Mesenchymal stem cell (in vitro differentiated cells and primary cell): ENCODE results near the gene NUTM2B.
"Not testable (repeated sequence)": the region's sequence is repeated elsewhere in the genome, so short reads cannot be mapped to it uniquely, and the experiment has no call there.

Experiments used
- DNase-seq: peaks from one replicate; pipeline ENCODE4 v3.0.0-alpha.2; 2013
- H2AFZ ChIP-seq: one replicate; pipeline ENCODE4 v1.6.1; 2013; ENCODE audit warnings: low read depth, mild to moderate bottlenecking, control low read depth, inconsistent platforms, low read length, moderate library complexity
- H2AK5ac ChIP-seq: 2 replicates; pipeline ENCODE4 v1.6.1; 2013; ENCODE audit warnings: low read length, moderate library complexity, mild to moderate bottlenecking, inconsistent platforms; ENCODE audit not compliant: severe bottlenecking
- H2BK120ac ChIP-seq: one replicate; pipeline ENCODE4 v1.6.1; 2013; ENCODE audit warnings: low read depth, mild to moderate bottlenecking, inconsistent platforms, low read length, moderate library complexity
- H2BK12ac ChIP-seq, 2 experiments: one replicate each; pipeline ENCODE4 v1.6.1; 2013; ENCODE audit warnings: inconsistent platforms in 2 of 2, low read length in 2 of 2, mild to moderate bottlenecking in 2 of 2, moderate library complexity in 2 of 2, control low read depth in 1 of 2
- H2BK15ac ChIP-seq: one replicate; pipeline ENCODE4 v1.6.1; 2013; ENCODE audit warnings: mild to moderate bottlenecking, low read depth, inconsistent platforms; ENCODE audit not compliant: poor library complexity, severe bottlenecking
- H2BK5ac ChIP-seq: 2 replicates; pipeline ENCODE4 v1.6.1; 2013; ENCODE audit warnings: low read depth, mild to moderate bottlenecking, low read length, control low read depth, inconsistent platforms; ENCODE audit not compliant: poor library complexity, severe bottlenecking
- H3K14ac ChIP-seq, 2 experiments: one replicate each; pipeline ENCODE4 v1.6.1; 2013; ENCODE audit warnings: inconsistent platforms in 2 of 2, low read length in 2 of 2, control low read depth in 1 of 2, mild to moderate bottlenecking in 1 of 2, moderate library complexity in 1 of 2
- H3K18ac ChIP-seq, 2 experiments: one replicate each; pipeline ENCODE4 v1.6.1; 2013; ENCODE audit warnings: inconsistent platforms in 2 of 2, low read length in 2 of 2, control low read depth in 1 of 2, low read depth in 1 of 2, mild to moderate bottlenecking in 1 of 2
- H3K23ac ChIP-seq, 2 experiments: one replicate each; pipeline ENCODE4 v1.6.1; 2013; ENCODE audit warnings: inconsistent platforms in 2 of 2, low read length in 2 of 2, mild to moderate bottlenecking in 2 of 2, moderate library complexity in 2 of 2, control low read depth in 1 of 2
- H3K27ac ChIP-seq: 2 replicates; pipeline ENCODE4 v1.5.1; 2013; ENCODE audit warnings: mild to moderate bottlenecking, moderate library complexity, low read length, control low read depth, inconsistent platforms; ENCODE audit not compliant: poor library complexity, severe bottlenecking
- H3K27me3 ChIP-seq, 2 experiments: 2 replicates each; pipeline versions ENCODE4 v1.6.1 to v1.7.0; 2013; ENCODE audit warnings: low read length in 2 of 2, mild to moderate bottlenecking in 2 of 2, moderate library complexity in 2 of 2, control low read depth in 1 of 2, inconsistent platforms in 1 of 2; ENCODE audit not compliant: control insufficient read depth in 1 of 2, insufficient read depth in 1 of 2
- H3K36me3 ChIP-seq, 2 experiments: 2 replicates each; pipeline versions ENCODE4 v1.6.1 to v1.7.0; 2013; ENCODE audit warnings: low read length in 2 of 2, control low read depth in 1 of 2, inconsistent platforms in 1 of 2, low read depth in 1 of 2, mild to moderate bottlenecking in 1 of 2; ENCODE audit not compliant: insufficient read depth in 2 of 2, control insufficient read depth in 1 of 2
- H3K4ac ChIP-seq, 2 experiments: one replicate each; pipeline ENCODE4 v1.6.1; 2013; ENCODE audit warnings: inconsistent platforms in 2 of 2, low read length in 2 of 2, mild to moderate bottlenecking in 2 of 2, moderate library complexity in 2 of 2, control low read depth in 1 of 2, low read depth in 1 of 2
- H3K4me1 ChIP-seq: 2 replicates; pipeline ENCODE4 v1.6.1; 2013; ENCODE audit warnings: low read depth, low read length, control low read depth; ENCODE audit not compliant: control insufficient read depth, insufficient read depth
- H3K4me2 ChIP-seq: 2 replicates; pipeline ENCODE4 v1.6.1; 2013; ENCODE audit warnings: low read length, mild to moderate bottlenecking, inconsistent platforms; ENCODE audit not compliant: poor library complexity, severe bottlenecking
- H3K4me3 ChIP-seq, 2 experiments: 2 replicates each; pipeline versions ENCODE4 v1.5.1 to v1.7.0; 2013; ENCODE audit warnings: low read length in 2 of 2, mild to moderate bottlenecking in 2 of 2, control low read depth in 1 of 2, low read depth in 1 of 2; ENCODE audit not compliant: insufficient read depth in 1 of 2
- H3K79me1 ChIP-seq: replicated peaks from 2 replicates; pipeline ENCODE4 v1.6.1; 2013; ENCODE audit warnings: mild to moderate bottlenecking, control low read depth, low read length, inconsistent platforms; ENCODE audit not compliant: poor library complexity, severe bottlenecking
- H3K9ac ChIP-seq: 2 replicates; pipeline ENCODE4 v1.7.0; 2013; ENCODE audit warnings: mild to moderate bottlenecking, low read length, moderate library complexity
- H3K9me3 ChIP-seq: 2 replicates; pipeline ENCODE4 v1.7.0; 2013; ENCODE audit warnings: mild to moderate bottlenecking, low read length; ENCODE audit not compliant: control insufficient read depth
- H4K8ac ChIP-seq: one replicate; pipeline ENCODE4 v1.6.1; 2013; ENCODE audit warnings: inconsistent platforms, mild to moderate bottlenecking, low read length, moderate library complexity
- H4K91ac ChIP-seq: one replicate; pipeline ENCODE4 v1.6.1; 2013; ENCODE audit warnings: mild to moderate bottlenecking, low read length, inconsistent platforms
- WGBS: methylation state at CpG from one replicate; pipeline ENCODE4 v1.1.7; 2013; ENCODE audit warnings: mixed read lengths; 5-methylcytosine and 5-hydroxymethylcytosine counted together

Gene NUTM2B

DNA sequence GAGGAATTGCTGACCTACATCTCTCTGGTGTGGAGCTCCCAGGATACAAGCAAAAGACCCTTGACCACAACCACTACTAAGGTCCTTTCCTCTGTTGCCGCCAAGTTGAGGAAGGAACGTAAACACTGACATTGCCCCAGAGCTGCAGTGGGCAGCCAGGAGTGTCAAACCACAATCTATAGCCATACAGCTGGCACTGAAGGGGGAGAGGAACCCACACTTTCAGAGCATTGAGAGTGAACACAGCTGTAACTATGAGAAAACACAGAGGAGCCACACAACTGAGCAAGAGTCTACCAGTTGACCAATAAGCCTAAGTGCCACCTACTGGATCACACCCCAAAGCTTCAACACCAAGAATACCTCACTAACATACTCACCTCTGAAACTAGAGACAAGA, 45.5 kb downstream of the NUTM2B start:
- not testable (repeated sequence) for H3K4ac ChIP-seq, H3K9ac ChIP-seq, H3K23ac ChIP-seq, H2BK15ac ChIP-seq, H3K36me3 ChIP-seq, H3K4me2 ChIP-seq, H2BK120ac ChIP-seq, H2AFZ ChIP-seq, H4K8ac ChIP-seq, H3K18ac ChIP-seq, H3K27me3 ChIP-seq, H3K4me1 ChIP-seq, DNase-seq, H3K27ac ChIP-seq, H3K14ac ChIP-seq, H2BK12ac ChIP-seq, H3K79me1 ChIP-seq, H2BK5ac ChIP-seq, H4K91ac ChIP-seq, H3K4me3 ChIP-seq, H2AK5ac ChIP-seq, H3K9me3 ChIP-seq
- 95% methylated on average over 2 of the region's 2 CpGs for WGBS

DNA sequence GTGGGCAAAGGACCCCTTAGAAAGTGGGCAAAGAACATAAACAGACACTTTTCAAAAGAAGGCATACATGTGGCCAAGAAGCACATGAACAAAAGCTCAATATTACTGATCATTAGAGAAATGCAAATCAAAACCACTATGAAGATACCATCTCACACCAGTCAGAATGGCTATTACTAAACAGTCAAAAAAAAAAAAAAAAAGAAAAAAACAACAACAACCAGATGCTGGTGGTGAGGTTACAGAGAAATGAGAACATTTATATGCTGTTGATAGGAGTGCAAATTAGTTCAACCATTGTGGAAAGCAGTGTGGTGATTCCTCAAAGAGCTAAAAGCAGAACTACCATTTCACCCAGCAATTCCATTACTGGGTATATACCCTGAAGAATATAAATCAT, 50.6 kb downstream of the NUTM2B start:
- H2BK120ac ChIP-seq, DNase-seq, H3K9ac ChIP-seq, H2AFZ ChIP-seq, H2BK12ac ChIP-seq, H3K27me3 ChIP-seq, H3K23ac ChIP-seq, H2BK5ac ChIP-seq, H3K4ac ChIP-seq, H3K4me3 ChIP-seq, H3K27ac ChIP-seq, H4K91ac ChIP-seq, H3K36me3 ChIP-seq, H4K8ac ChIP-seq, H3K14ac ChIP-seq, H3K4me1 ChIP-seq, H2BK15ac ChIP-seq, H3K4me2 ChIP-seq, H3K79me1 ChIP-seq, H2AK5ac ChIP-seq, H3K18ac ChIP-seq, H3K9me3 ChIP-seq: not testable (repeated sequence)

DNA sequence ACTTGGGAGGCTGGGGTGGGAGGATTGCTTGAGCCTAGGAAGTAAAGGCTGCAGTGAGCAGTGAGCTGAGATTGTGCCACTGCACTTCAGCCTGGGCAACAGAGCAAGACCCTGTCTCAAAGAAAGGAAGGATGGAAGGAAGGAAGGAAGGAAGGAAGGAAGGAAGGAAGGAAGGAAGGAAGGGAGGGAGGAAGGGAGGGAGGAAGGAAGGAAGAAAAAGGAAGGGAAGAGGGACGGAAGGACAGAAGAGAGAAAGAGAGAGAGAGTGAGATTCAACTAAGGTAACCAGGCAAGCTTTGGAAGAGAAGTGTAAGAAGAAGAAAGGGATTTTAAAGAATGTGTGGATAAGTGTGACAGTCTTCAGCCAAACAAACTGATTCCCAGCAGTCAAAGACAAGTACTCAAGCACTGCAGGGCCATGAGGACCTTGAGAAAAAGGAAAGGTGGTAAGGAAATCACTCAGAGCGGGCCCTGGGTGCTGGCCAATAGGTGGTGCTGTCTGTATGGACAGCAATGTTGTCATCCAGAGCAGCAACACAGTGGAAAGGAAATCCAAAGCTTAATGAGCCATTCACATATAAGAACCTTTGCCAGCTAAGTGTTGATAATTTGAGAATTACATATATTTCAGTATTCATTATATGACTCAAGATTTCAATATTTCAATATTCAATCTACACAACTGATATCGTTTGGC, 55.4 kb downstream of the NUTM2B start:
- 50% methylated on average over 1 of the region's 3 CpGs for WGBS
- H3K9ac ChIP-seq, H2BK15ac ChIP-seq: not testable (repeated sequence)

More for the DNA sequence above, 55.4 kb downstream of the NUTM2B start:
- H4K8ac ChIP-seq, H3K4me2 ChIP-seq, H2BK12ac ChIP-seq, H2AK5ac ChIP-seq, H4K91ac ChIP-seq, H3K36me3 ChIP-seq, H2AFZ ChIP-seq, H3K79me1 ChIP-seq, H3K4ac ChIP-seq, H3K27me3 ChIP-seq, H3K4me3 ChIP-seq, H2BK5ac ChIP-seq, DNase-seq, H3K9me3 ChIP-seq, H3K27ac ChIP-seq, H3K14ac ChIP-seq, H3K4me1 ChIP-seq, H2BK120ac ChIP-seq, H3K18ac ChIP-seq, H3K23ac ChIP-seq: not testable (repeated sequence)
